H1 (cell line): ENCODE results near the gene UBR3. TPM values are rescaled to one million over a fixed set of nuclear protein-coding genes. Genes with fewer than 3 reads are reported as not detected.

Experiments
- CTCF ChIA-PET: fragments of 300-600 bp; sonication (Branson Sonifier 250); formaldehyde crosslinking; loops from one replicate; lab custom pipeline; 2021; ENCODE audit not compliant: partially characterized antibody; lab: Charles Lee
- POLR2A ChIA-PET: fragments of 300-600 bp; sonication (Branson Sonifier 250); formaldehyde crosslinking; loops from one replicate; lab custom pipeline; 2021; ENCODE audit warnings: inconsistent platforms; ENCODE audit not compliant: partially characterized antibody; lab: Charles Lee
- DNase-seq, 2 experiments: peaks; one replicate each; pipeline versions ENCODE4 v3.0.0 to v3.0.0-alpha.2; 2010 to 2022; ENCODE audit warnings: low spot score in 2 of 2, low read depth in 1 of 2, mixed read lengths in 1 of 2
- FAIRE-seq: peaks from 2 replicates; lab custom pipeline; 2011; peaks lifted over from hg19 to GRCh38; lab: Jason Lieb, UNC
- H2AFZ ChIP-seq: 2 replicates; pipeline ENCODE4 v1.8.1; 2012; ENCODE audit warnings: low read length, inconsistent platforms
- H2AK5ac ChIP-seq: 2 replicates; pipeline ENCODE4 v1.6.1; 2013; ENCODE audit warnings: low read depth, low read length
- H2BK120ac ChIP-seq: replicated peaks from 2 replicates; pipeline ENCODE3; 2013; ENCODE audit warnings: low read depth, low read length, inconsistent platforms
- H2BK12ac ChIP-seq: 2 replicates; pipeline ENCODE4 v1.6.1; 2013; ENCODE audit warnings: low read depth, low read length
- H2BK15ac ChIP-seq: 2 replicates; pipeline ENCODE4 v1.6.1; 2013; ENCODE audit warnings: low read length
- H2BK20ac ChIP-seq: 2 replicates; pipeline ENCODE4 v1.6.1; 2013; ENCODE audit warnings: low read length
- H2BK5ac ChIP-seq: 2 replicates; pipeline ENCODE4 v1.6.1; 2013; ENCODE audit warnings: low read depth, low read length
- H3K14ac ChIP-seq: 2 replicates; pipeline ENCODE4 v1.6.1; 2013; ENCODE audit warnings: inconsistent platforms; ENCODE audit not compliant: insufficient read length
- H3K18ac ChIP-seq: 2 replicates; pipeline ENCODE4 v1.6.1; 2013; ENCODE audit warnings: low read length; ENCODE audit errors: extremely low read depth
- H3K23ac ChIP-seq: 2 replicates; pipeline ENCODE4 v1.6.1; 2013; ENCODE audit warnings: inconsistent platforms; ENCODE audit not compliant: insufficient read length
- H3K23me2 ChIP-seq: 2 replicates; pipeline ENCODE4 v1.6.1; 2013; ENCODE audit warnings: low read depth, low read length
- H3K27ac ChIP-seq: 2 replicates; pipeline ENCODE4 v1.6.1; 2011; ENCODE audit warnings: low read depth, low read length, inconsistent platforms
- H3K27me3 ChIP-seq, 4 experiments: replicated peaks in 1 of 4; 1 replicate in 1 of 4; 2 replicates in 3 of 4; pipeline versions ENCODE4 v1.6.1 to v1.8.1; 2011 to 2013; ENCODE audit warnings: low read length in 3 of 4, mild to moderate bottlenecking in 3 of 4, inconsistent platforms in 2 of 4, mixed read lengths in 2 of 4, moderate library complexity in 1 of 4; ENCODE audit not compliant: control insufficient read depth in 3 of 4, insufficient read depth in 3 of 4; ENCODE audit errors: extremely low read depth in 1 of 4
- H3K36me3 ChIP-seq, 4 experiments: 2 replicates each; pipeline versions ENCODE4 v1.6.1 to v1.8.1; 2011 to 2013; ENCODE audit warnings: mild to moderate bottlenecking in 4 of 4, low read length in 3 of 4, moderate library complexity in 2 of 4, control low read depth in 1 of 4, inconsistent platforms in 1 of 4; ENCODE audit not compliant: insufficient read depth in 4 of 4, control insufficient read depth in 2 of 4
- H3K4ac ChIP-seq: replicated peaks from 2 replicates; pipeline ENCODE3; 2013; ENCODE audit warnings: low read length, low read depth, mixed read lengths, inconsistent platforms; ENCODE audit not compliant: insufficient read length
- H3K4me1 ChIP-seq, 4 experiments: replicated peaks in 1 of 4; 1 replicate in 1 of 4; 2 replicates in 3 of 4; pipeline versions ENCODE4 v1.6.1 to v1.8.1; 2011 to 2013; ENCODE audit warnings: low read length in 3 of 4, inconsistent platforms in 2 of 4, mixed read lengths in 1 of 4; ENCODE audit not compliant: insufficient read depth in 4 of 4, control insufficient read depth in 3 of 4
- H3K4me2 ChIP-seq, 2 experiments: 2 replicates each; pipeline versions ENCODE4 v1.6.1 to v1.8.1; 2011 to 2013; ENCODE audit warnings: low read depth in 2 of 2, low read length in 2 of 2, control low read depth in 1 of 2, inconsistent platforms in 1 of 2, mild to moderate bottlenecking in 1 of 2; ENCODE audit not compliant: insufficient read depth in 1 of 2
- H3K4me3 ChIP-seq, 4 experiments: fragments of 200-600, 300-600 bp in 1 of 4; sonication (generic), shearing (Covaris generic), sonication (Bioruptor Twin) in 1 of 4; 2 replicates each; pipeline versions ENCODE4 v1.5.1 to v1.8.1; 2011 to 2016; ENCODE audit warnings: low read length in 4 of 4, low read depth in 3 of 4, control low read depth in 2 of 4, inconsistent platforms in 2 of 4, mild to moderate bottlenecking in 2 of 4, mixed read lengths in 1 of 4, moderate library complexity in 1 of 4; ENCODE audit not compliant: insufficient read depth in 2 of 4; ENCODE audit errors: extremely low read depth in 1 of 4
- H3K56ac ChIP-seq: replicated peaks from 2 replicates; pipeline ENCODE3; 2013; ENCODE audit warnings: low read depth, mild to moderate bottlenecking, mixed read lengths, low read length, inconsistent platforms; ENCODE audit not compliant: insufficient read length
- H3K79me1 ChIP-seq: 2 replicates; pipeline ENCODE4 v1.6.1; 2013; ENCODE audit warnings: low read depth, low read length, control low read depth
- H3K79me2 ChIP-seq, 2 experiments: 2 replicates each; pipeline versions ENCODE4 v1.6.1 to v1.8.1; 2012 to 2013; ENCODE audit warnings: low read length in 2 of 2, mild to moderate bottlenecking in 2 of 2, inconsistent platforms in 1 of 2; ENCODE audit not compliant: insufficient read depth in 2 of 2, control insufficient read depth in 1 of 2
- H3K9ac ChIP-seq, 4 experiments: replicated peaks in 1 of 4; 1 replicate in 1 of 4; 2 replicates in 3 of 4; pipeline versions ENCODE4 v1.6.1 to v1.8.1; 2011 to 2013; ENCODE audit warnings: low read depth in 3 of 4, low read length in 3 of 4, control low read depth in 2 of 4, mild to moderate bottlenecking in 2 of 4, moderate library complexity in 2 of 4, inconsistent platforms in 1 of 4; ENCODE audit errors: extremely low read depth in 1 of 4
- H3K9me3 ChIP-seq, 2 experiments: 2 replicates each; pipeline versions ENCODE4 v1.6.1 to v1.8.1; 2012 to 2013; ENCODE audit warnings: mild to moderate bottlenecking in 2 of 2, moderate library complexity in 2 of 2, control low read depth in 1 of 2, inconsistent platforms in 1 of 2, low read depth in 1 of 2, low read length in 1 of 2, mixed read lengths in 1 of 2; ENCODE audit not compliant: insufficient read depth in 2 of 2
- H4K20me1 ChIP-seq, 2 experiments: replicated peaks in 1 of 2; 2 replicates each; pipeline versions ENCODE3 to v1.8.1; 2011 to 2013; ENCODE audit warnings: inconsistent platforms in 2 of 2, low read length in 2 of 2, mild to moderate bottlenecking in 1 of 2; ENCODE audit not compliant: insufficient read depth in 2 of 2, control insufficient read depth in 1 of 2
- H4K5ac ChIP-seq: 2 replicates; pipeline ENCODE4 v1.6.1; 2013; ENCODE audit warnings: low read length, low read depth, mixed read lengths, inconsistent platforms; ENCODE audit not compliant: insufficient read length
- H4K8ac ChIP-seq: 2 replicates; pipeline ENCODE4 v1.8.0; 2013; ENCODE audit warnings: mild to moderate bottlenecking, moderate library complexity, low read length, inconsistent platforms; ENCODE audit not compliant: insufficient read depth; ENCODE audit errors: extremely low read depth
- H4K91ac ChIP-seq: replicated peaks from 2 replicates; pipeline ENCODE3; 2013; ENCODE audit warnings: low read length, mixed read lengths, inconsistent platforms; ENCODE audit not compliant: insufficient read length
- CEBPB ChIP-seq: IDR thresholded peaks from 2 replicates; pipeline ENCODE4 v1.6.1; 2012; ENCODE audit warnings: low read depth, low read length
- CHD2 ChIP-seq: IDR thresholded peaks from 2 replicates; pipeline ENCODE4 v1.6.1; 2012; ENCODE audit warnings: low read length, improper control_type of control experiment
- EGR1 ChIP-seq: IDR thresholded peaks from 2 replicates; pipeline ENCODE4 v1.6.1; 2011; ENCODE audit warnings: low read depth, low read length, borderline replicate concordance
- JUND ChIP-seq: IDR thresholded peaks from 2 replicates; pipeline ENCODE4 v1.6.1; 2011; ENCODE audit warnings: mild to moderate bottlenecking, improper control_type of control experiment, low read length
- KDM4A ChIP-seq: IDR thresholded peaks from one replicate; pipeline ENCODE4 v1.7.1; 2012; ENCODE audit warnings: low read depth, mild to moderate bottlenecking, moderate library complexity, low read length, inconsistent platforms; ENCODE audit not compliant: severe bottlenecking
- NRF1 ChIP-seq: IDR thresholded peaks from 2 replicates; pipeline ENCODE4 v1.6.1; 2011; ENCODE audit warnings: mild to moderate bottlenecking, low read depth, low read length, improper control_type of control experiment
- SP4 ChIP-seq: IDR thresholded peaks from 2 replicates; pipeline ENCODE4 v1.6.1; 2012; ENCODE audit warnings: low read length, inconsistent platforms
- YY1 ChIP-seq: IDR thresholded peaks from 2 replicates; pipeline ENCODE4 v1.6.1; 2011; ENCODE audit warnings: low read depth, mild to moderate bottlenecking, low read length
- WGBS, 2 experiments: shearing (Covaris generic) in 1 of 2; methylation state at CpG; one replicate each; pipeline versions ENCODE4 v1.1.6 to v1.1.7; 2013 to 2015; ENCODE audit warnings: low lambda C conversion rate in 2 of 2, mixed read lengths in 2 of 2, inconsistent platforms in 1 of 2, low coverage in 1 of 2, missing lambda C conversion rate in 1 of 2; ENCODE audit not compliant: insufficient replicate concordance in 2 of 2, insufficient coverage in 1 of 2, insufficient read length in 1 of 2; ENCODE audit errors: extremely low coverage in 1 of 2, missing lambda C conversion rate in 1 of 2; 5-methylcytosine and 5-hydroxymethylcytosine counted together
- polyA plus RNA-seq, 7 experiments: library from polyadenylated mRNA; depleted of rRNA in 3 of 7; stranded (reverse) in 5 of 7; unstranded in 2 of 7; fragments of >200 nt in 5 of 7; fragments of 200-250 nt in 2 of 7; gene quantifications; 1 replicate in 5 of 7; 2 replicates in 1 of 7; 4 replicates in 1 of 7; pipeline versions ENCODE4 v1.2.1 to v1.2.3, GENCODE V29; 2011 to 2013; ENCODE audit warnings: missing spikeins in 2 of 7, mixed read lengths in 2 of 7
- total RNA-seq: library from RNA; stranded (reverse); fragmentation: NEBNext Ultra II Directional; extraction: Animal tissue kit (Norgen Biotek cat#: 25700); gene quantifications from 2 replicates; pipeline ENCODE4 v1.2.1, GENCODE V29; 2021

The UBR3 gene
- total and polyA plus RNA-seq, 2 of the 8 experiments (the other 6 are each of a cell fraction or from before 2014, with no cell fraction given) = 3.7 to 17.7 TPM

- CTCF ChIA-PET = interaction anchor here (0.6 to 0.7 kb wide), 2 partner anchors 62 to 1940 kb away, joined by 3 to 4 read pairs; no protein-coding TSS in a partner anchor
- H3K79me2 ChIP-seq = peaks cover 0 to 8% of the 10 kb centered on the region in 2 experiments; a peak in 2 of 4 replicates
- no peak overlapping the region for H3K4me3 ChIP-seq
- no peaks in the 10 kb centered on the region for H3K4me1 ChIP-seq
- H4K8ac ChIP-seq = no peak overlapping the region
- no peaks in the 10 kb centered on the region for H4K20me1 ChIP-seq
- H3K9me3 ChIP-seq = peaks cover 0 to 10% of the 10 kb centered on the region in 2 experiments; a peak in 1 of 4 replicates
- no peaks in the 10 kb centered on the region for H3K27me3 ChIP-seq
- H3K27ac ChIP-seq = no peak overlapping the region
- H2BK12ac ChIP-seq = no peak overlapping the region
- POLR2A ChIA-PET = no interaction called here
- no peak overlapping the region for H3K23ac ChIP-seq
- no peak overlapping the region for H4K91ac ChIP-seq
- H2BK5ac ChIP-seq = no peak overlapping the region
- H3K9ac ChIP-seq = no peak overlapping the region
- FAIRE-seq (no peak), DNase-seq (no peak)
- no peak overlapping the region for H4K5ac ChIP-seq
- H3K4me2 ChIP-seq = no peak overlapping the region
- no peaks in the 10 kb centered on the region for H3K79me1 ChIP-seq
- no peak overlapping the region for H3K4ac ChIP-seq
- H2BK15ac ChIP-seq = no peak overlapping the region
- no peak overlapping the region for H3K18ac ChIP-seq
- H3K36me3 ChIP-seq = no peaks in the 10 kb centered on the region; a peak in 1 of 8 replicates
- H2BK20ac ChIP-seq = no peak overlapping the region
- no peaks in the 10 kb centered on the region for H3K23me2 ChIP-seq
- no peak overlapping the region for H3K14ac ChIP-seq
- H2BK120ac ChIP-seq = no peak overlapping the region
- TF ChIP-seq CHD2 (no peak), NRF1 (no peak), KDM4A (no peak), CEBPB (no peak), JUND (no peak), YY1 (no peak), EGR1 (no peak), SP4 (no peak)
- H2AFZ ChIP-seq = no peak overlapping the region
- no peak overlapping the region for H3K56ac ChIP-seq
- H2AK5ac ChIP-seq = no peak overlapping the region
- WGBS, 2 experiments = 95% methylated on average over 2 of the region's 4 CpGs; no CpG with 5 or more reads in 1 of the 2 experiments
Measured at GRCh38 chr2:169853041-169853668, 25.9 kb downstream of the UBR3 start.
